ENCODE measurements around the gene ATP4A.

ATP4A gene

DNA sequence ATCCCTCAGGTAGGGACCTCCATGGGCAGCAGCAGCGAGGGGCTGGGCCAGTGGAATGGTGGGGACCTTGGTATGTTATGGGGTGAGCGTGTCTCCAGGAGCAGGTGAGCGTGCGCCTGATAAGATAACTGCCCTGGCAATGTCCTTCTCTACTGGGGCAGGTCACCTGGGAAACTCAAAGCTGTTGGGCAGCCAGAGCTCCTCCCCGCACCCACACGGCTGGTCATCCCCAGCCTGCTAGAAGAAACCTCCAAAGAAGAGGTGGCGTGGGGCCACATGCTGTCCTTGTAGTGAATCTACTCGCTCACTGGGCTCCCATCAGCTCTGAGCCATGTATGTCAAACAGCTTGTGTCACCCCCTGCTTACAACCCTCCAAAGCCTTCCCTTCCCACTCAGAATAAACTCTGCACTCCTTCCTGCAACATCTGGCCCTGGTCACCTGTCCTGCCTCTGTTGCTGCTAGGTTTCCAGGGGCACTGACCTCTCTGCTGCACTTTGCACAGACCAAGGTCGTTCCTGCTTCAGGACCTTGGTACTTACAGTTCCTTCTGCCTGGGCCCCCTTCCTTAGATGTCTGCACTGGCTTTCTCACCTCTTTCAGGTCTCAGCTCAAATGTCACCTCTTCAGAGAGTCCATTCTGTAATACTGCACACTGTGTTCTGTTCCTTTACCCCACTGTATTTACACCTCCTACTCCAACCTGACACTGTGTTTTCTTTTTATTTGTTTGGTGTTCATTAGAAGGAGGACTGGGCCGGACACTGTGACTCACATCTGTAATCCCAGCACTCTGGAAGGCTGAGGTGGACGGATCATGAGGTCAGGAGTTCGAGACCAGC, 1.8 kb upstream of the ATP4A start:
- no peak for DNase-seq

GRCh38 chr19:35562776-35563175, 682 bp downstream of the ATP4A start:
- DNase-seq: no peak

DNA sequence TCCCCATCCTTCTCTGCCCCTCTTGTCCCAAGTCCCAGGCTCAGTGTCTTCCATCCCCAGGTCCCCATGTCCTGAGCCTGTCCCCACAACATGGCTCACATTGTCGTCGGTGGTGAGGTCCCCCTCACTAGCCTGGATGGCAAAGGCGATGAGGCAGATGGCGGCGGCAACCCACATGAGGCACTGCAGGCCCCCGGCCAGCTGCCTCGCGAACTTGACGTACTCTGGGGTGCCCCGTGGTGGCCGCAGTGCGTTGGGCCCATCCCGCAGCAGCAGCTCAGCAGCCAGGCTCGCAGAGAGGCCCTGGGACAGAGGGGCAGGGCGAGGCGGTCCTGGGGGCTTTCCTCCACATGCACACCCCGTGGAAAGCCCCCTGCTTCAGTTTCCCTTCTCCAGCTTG, 1.1 kb downstream of the ATP4A start:
- DNase-seq: no peak

DNA sequence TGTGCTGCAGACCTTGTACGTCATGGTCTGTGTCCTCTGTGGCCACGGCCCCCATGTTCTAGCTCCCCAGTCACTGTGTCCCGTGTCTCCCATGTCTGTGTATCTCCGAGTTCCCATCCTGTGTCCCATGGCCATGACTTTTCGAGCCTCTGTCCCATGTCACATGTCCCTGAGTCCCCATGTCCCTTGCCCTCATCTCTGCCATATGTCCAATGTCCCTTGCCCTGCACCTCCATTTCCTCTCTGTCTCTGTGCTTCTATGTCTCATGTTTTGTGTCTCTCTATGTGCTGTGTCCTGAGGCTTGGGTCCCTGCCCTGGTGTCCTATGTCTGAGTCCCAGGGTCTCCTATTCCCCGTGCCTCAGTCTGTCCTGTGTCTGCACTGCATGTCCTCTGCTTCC, 2.0 kb downstream of the ATP4A start:
- no peak for DNase-seq

GRCh38 chr19:35560677-35561076, 2.8 kb downstream of the ATP4A start:
- DNase-seq: no peak

DNA sequence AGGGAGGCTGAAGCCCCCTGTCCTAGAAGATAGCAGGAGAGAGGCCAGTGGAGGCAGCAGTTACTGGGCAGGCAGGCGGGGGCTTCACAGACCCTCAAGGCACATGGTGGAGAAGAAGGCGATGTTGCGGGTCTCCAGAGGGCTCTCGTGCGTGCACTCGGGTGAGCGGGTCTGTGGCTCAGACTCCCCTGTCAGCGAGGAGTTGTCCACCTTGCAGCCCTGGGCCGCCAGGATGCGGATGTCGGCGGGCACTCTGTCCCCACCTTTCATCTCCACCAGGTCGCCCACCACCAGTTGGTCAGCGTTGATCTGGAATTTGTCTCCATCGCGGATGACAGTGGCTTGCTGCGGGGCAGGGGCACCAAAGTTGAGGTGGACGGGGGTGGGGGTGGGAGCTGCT, 3.2 kb downstream of the ATP4A start:
- no peak for DNase-seq

GRCh38 chr19:35559781-35560180, 3.7 kb downstream of the ATP4A start:
- DNase-seq: no peak

GRCh38 chr19:35559281-35559659, 4.2 kb downstream of the ATP4A start:
- no peak for DNase-seq

GRCh38 chr19:35558400-35559280, 4.8 kb downstream of the ATP4A start:
- DNase-seq: no peak

- DNase-seq: peak; percentile 43
Measured at GRCh38 chr19:35557539-35558399, 5.7 kb downstream of the ATP4A start.

DNA sequence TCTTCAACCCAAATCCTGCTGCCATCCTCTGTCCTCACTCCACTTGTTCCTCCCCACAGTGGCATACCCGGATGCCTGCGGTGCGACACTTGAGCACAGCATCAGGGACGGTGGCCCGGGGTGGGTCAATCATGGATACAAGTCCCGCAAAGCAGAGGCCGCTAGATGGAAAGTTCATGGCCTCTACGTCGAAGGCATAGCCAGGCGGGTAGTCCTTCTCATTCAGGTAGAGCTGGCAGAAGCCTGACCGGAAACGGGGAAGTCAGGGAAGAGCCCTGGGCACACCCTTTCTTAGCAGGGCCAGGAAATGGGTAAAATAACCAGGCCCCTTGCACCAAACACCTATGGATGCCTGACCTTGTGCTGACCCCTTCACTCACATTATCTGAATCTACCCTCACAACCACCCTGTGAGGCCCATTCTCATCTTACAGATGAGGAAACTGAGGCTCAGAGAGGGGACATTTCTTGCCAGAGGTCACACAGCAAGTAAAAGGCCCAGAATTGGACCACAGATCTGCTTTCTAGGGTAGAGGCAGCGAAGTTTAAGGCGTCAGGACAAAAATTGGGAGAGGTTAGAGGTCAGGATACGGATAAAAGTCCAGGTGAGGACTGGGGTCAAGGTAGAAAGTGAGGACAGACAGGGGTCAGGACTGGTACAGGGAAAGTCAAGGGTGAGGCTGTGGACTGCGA, 6.5 kb downstream of the ATP4A start:
- DNase-seq: no peak

DNA sequence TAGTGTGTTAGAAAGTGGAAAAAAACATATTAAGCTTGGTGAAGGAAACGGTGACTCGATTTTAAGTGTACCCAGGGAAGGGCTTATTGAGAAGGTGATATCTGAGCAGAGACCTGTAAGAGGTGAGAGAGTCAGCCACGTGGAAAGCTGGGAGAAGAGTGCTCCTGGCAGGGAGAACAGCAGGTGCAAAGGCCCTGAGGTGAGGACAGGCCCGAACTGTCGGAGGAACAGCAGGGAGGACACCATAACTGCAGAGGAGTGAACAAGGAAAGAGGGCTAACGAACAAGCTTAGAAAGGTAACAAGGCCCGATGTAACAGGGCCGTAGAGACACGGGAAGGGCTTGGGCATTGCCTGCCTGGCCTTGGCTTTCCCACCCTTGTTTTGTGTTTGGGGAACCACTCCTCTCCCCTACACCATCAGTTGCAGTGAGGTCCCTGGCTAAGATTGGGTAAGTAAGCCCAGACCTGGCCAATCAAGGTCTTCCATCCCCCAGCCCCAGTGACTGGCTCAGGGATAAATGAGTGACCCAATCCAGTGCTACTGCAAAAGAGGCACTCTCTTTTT, 7.3 kb downstream of the ATP4A start:
- DNase-seq: no peak

- peak; percentile 18 for DNase-seq
Measured at GRCh38 chr19:35555301-35556005, 8.0 kb downstream of the ATP4A start.

GRCh38 chr19:35554076-35554475, 9.4 kb downstream of the ATP4A start:
- DNase-seq: no peak

DNA sequence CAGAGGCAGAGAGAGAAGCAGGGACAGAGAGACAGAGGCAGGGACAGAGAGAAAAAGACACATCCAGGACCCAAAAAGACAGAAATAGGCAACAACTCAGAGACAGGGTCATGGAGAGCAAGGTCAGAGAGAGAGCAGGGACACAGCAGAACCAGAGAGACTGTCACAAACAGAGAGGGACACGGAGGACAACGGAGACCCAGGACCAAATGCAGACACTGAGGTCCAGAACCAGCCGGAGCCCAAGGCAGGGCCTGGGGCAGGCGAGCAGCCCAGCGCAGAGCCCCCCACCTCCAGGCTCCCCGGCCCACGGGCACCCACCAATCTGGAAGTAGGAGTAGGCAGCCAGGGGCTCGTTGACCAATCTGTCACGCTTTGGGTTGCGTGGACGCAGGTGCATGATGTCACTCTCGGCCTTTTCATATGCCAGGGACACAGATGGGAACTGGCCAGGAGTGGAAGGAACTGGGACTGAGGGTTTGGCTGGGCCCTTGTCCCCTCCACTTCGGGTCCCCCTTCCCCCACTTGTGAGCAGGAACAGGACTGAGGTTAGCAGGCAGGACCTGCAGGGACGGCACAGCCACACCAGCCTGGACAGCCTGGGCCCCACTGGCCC, 10.0 kb downstream of the ATP4A start:
- DNase-seq: no peak

DNA sequence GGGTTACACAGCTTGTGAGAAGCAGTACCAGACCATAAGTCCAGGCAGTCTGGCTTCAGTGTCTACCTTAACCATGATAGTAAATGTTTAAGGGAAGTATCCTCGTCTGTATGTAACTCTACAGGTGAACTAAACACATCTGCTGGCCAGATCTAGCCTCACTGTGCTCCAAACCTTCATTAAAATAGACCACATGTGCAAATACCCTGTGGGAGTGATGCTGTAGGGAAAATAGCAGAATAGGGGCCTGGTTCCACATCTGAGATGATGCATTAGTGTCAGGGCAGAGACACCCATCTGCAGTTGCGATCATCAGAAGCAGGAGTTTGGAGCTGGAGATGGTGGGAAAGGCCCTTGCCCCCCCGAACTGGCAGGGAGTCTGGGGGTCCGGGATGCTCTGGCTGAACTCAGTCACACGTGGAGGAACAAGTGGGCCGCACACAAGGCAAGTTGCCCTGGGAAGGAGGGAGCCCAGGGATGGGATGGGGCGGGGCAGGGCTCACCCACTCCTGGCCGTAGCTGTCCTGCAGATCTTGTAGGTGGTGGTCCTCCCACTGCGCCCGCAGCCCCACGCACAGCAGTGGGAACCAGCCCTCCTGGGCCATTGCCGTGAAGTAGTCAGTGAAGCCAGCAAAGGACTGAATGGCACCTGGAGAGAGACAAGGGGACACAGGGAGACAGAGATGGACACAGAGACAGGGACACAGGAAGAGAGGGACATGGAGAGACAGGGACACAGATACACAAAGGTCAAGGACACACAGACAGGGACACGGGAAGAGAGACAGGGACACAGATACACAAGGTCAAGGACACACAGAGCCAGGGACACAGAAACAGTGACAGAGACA, 10.7 kb downstream of the ATP4A start:
- DNase-seq: no peak

DNA sequence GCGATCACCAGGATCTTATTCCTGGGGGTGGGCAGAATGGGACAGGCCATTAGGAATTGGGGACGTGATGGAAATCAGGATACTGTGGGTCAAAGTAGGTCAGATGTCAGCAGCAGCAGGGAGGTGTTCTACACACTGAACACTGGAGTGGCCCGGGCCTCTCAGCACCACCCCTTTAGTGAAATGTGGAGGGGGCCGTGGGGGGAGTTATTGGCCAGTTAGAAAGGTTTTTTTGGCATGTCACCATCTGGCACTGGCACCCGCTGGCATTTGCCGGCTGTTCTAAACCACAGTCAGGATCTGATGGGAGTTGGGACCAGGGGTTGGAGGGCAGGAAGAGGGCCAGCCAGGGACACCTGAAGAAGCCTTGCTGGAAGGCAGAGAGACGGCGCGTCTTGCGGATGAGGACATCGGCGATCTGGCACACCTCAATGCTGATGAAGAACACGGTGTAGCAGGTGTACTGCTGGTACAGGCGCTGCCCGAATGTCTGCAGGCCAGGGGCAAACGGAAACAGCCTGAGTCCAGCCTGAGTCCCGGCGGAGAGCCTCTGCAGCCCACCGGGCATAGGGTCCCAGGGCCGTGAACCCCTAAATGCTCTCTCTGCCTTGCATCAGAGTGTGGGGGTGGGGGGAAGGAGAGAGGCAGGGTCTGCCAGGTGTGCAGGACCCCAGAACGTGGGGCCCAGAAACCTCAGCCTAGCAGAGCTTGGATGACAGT, 12.2 kb downstream of the ATP4A start:
- DNase-seq: no peak

DNA sequence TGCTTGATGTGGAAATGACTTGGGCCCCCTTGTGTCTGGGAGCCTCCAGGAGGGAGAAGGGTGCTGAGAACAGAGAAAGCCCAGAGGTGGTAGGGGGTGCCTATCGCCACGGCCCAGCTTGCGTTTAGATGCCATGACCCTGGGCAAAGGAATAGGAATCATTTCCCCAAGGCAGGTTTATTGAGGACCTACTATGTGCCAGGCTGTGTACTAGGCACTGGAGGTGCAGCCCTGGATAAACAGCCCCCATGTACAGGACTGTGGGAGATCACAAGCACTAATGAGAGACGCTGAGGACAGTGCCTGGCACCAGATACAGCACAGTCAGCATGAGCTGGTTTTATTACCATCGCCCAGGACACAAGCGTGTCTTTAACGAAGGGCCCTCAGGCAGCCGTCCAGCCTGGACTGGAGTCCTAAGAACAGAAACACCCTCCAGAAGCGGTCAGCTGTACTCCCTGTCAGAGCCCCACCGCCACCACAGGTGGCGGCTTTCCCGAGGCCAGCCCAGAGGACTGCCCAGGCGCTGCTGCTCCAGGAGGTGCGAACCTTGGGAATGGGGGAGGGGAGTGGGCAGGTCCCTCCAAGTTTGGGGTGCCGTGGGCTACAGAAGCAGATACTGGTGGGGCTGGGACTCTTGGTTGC, 13.5 kb downstream of the ATP4A start:
- DNase-seq: no peak
